Endothelial cell (in vitro differentiated cells): Measurements from ENCODE around the gene UCHL1. TPM values are rescaled to one million over a fixed set of nuclear protein-coding genes. Genes with fewer than 3 reads are reported as not detected.
"Not testable (repeated sequence)": the region's sequence is repeated elsewhere in the genome, so short reads cannot be mapped to it uniquely, and the experiment has no call there.

Source experiments
- DNase-seq: peaks from one replicate; pipeline ENCODE4 v3.0.0; 2021; ENCODE audit warnings: low spot score
- H3K27ac Mint-ChIP-seq: one replicate; pipeline ENCODE4 v1.8.0; 2021; ENCODE audit warnings: mixed read lengths, inconsistent platforms; ENCODE audit not compliant: unreplicated experiment
- H3K27me3 Mint-ChIP-seq: one replicate; pipeline ENCODE4 v1.8.0; 2021; ENCODE audit warnings: mild to moderate bottlenecking, moderate library complexity, mixed read lengths, inconsistent platforms; ENCODE audit not compliant: unreplicated experiment
- H3K36me3 Mint-ChIP-seq: one replicate; pipeline ENCODE4 v1.8.0; 2021; ENCODE audit warnings: mild to moderate bottlenecking, low read depth, mixed read lengths, inconsistent platforms; ENCODE audit not compliant: unreplicated experiment
- H3K4me1 Mint-ChIP-seq: one replicate; pipeline ENCODE4 v1.8.0; 2021; ENCODE audit warnings: mild to moderate bottlenecking, mixed read lengths, inconsistent platforms; ENCODE audit not compliant: unreplicated experiment
- H3K4me3 Mint-ChIP-seq: one replicate; pipeline ENCODE4 v1.8.0; 2021; ENCODE audit warnings: mild to moderate bottlenecking, mixed read lengths, inconsistent platforms; ENCODE audit not compliant: unreplicated experiment
- H3K9me3 Mint-ChIP-seq: one replicate; pipeline ENCODE4 v1.8.0; 2021; ENCODE audit warnings: mixed read lengths, inconsistent platforms; ENCODE audit not compliant: unreplicated experiment
- total RNA-seq: library from RNA; stranded (reverse); fragmentation: NEBNext Ultra II Directional; extraction: Animal tissue kit (Norgen Biotek cat#: 25700); gene quantifications from one replicate; pipeline ENCODE4 v1.2.1, GENCODE V29; 2021; ENCODE audit not compliant: unreplicated experiment
- TF ChIP-seq, protein P1 (sequence below): fragments of 200-600 bp; sonication (generic); IDR thresholded peaks from one replicate; pipeline ENCODE4 v1.5.0; 2021; ENCODE audit warnings: antibody characterized with exemption; ENCODE audit not compliant: unreplicated experiment

UCHL1 gene
- total RNA-seq, 1 donor from 2014 or later = 397 TPM

DNA sequence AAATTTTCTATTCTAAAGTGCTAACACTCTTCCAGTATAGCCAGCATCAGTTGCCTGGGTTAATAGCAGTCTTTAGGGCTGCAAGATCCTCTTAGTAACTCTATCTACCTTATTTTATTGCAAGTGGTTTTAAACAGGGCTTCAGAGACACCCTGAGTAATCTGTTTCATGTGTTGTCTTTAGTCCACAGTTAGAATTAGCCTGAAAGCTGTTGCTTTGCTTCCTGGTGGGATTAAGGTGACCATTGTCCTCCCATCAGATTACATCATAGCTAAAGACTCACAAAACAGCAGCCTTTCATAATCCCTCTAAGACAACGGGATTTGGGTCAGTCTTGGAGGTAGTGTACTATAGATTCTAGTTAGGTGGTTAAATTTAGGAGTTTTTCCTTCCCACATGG lies 7.5 kb downstream of the UCHL1 start:
- Mint-ChIP-seq H3K27ac (no peak overlapping the region), H3K9me3 (no peaks in the 10 kb centered on the region), H3K4me3 (no peak overlapping the region), H3K27me3 (peaks cover 3% of the 10 kb centered on the region), H3K4me1 (peaks cover 4% of the 10 kb centered on the region), H3K36me3 (peaks cover 43% of the 10 kb centered on the region)
- DNase-seq = no peak
- TF ChIP-seq, protein P1, sequence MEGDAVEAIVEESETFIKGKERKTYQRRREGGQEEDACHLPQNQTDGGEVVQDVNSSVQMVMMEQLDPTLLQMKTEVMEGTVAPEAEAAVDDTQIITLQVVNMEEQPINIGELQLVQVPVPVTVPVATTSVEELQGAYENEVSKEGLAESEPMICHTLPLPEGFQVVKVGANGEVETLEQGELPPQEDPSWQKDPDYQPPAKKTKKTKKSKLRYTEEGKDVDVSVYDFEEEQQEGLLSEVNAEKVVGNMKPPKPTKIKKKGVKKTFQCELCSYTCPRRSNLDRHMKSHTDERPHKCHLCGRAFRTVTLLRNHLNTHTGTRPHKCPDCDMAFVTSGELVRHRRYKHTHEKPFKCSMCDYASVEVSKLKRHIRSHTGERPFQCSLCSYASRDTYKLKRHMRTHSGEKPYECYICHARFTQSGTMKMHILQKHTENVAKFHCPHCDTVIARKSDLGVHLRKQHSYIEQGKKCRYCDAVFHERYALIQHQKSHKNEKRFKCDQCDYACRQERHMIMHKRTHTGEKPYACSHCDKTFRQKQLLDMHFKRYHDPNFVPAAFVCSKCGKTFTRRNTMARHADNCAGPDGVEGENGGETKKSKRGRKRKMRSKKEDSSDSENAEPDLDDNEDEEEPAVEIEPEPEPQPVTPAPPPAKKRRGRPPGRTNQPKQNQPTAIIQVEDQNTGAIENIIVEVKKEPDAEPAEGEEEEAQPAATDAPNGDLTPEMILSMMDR = no peak

- Mint-ChIP-seq H3K4me1 (peaks cover 7% of the 10 kb centered on the region), H3K27me3 (peaks cover 3% of the 10 kb centered on the region), H3K9me3 (no peaks in the 10 kb centered on the region), H3K4me3 (no peak overlapping the region), H3K27ac (no peak overlapping the region), H3K36me3 (peaks cover 30% of the 10 kb centered on the region)
- TF ChIP-seq, protein P1 = no peak
- no peak for DNase-seq
These were observed 11.3 kb downstream of the UCHL1 start for GRCh38 chr4:41267997-41268396.

DNA sequence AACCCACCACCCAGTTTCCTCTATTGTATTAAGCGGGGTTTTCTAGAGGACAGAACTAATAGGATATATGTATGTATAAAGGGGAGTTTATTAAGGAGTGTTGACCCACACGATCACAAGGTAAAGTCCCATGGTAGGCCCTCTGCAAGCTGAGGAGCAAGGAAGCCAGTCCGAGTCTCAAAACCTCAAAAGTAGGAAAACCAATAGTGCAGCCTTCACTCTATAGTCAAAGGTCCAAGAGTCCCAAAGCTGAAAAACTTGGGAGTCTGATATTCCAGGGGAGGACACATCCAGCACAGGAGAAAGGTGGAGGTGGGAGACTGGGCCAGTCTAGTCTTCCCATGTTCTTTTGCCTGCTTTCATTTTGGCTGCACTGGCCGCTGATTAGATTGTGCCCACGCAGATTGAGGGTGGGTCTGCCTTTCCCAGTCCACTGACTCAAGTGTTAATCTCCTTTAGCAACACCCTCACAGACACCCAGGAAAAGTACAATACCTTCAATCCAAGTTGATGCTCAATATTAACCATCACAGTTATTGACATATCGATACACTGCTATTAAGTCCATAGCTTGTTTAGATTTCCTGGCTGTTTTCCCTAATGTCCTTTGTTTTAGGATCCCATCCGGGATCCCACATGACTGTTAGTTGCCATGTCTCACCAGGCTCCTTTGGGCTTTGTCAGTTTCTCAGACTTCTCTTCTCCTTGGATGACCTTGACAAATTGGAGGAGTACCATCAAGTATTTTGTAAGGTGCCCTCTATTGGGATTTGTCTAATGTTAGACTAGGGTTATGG lies 12.2 kb downstream of the UCHL1 start:
- H3K27ac Mint-ChIP-seq = no peak overlapping the region
- DNase-seq = no peak
- H3K9me3 Mint-ChIP-seq = no peaks in the 10 kb centered on the region
- no peak overlapping the region for H3K4me3 Mint-ChIP-seq
- H3K36me3 Mint-ChIP-seq = peaks cover 21% of the 10 kb centered on the region
- peaks cover 3% of the 10 kb centered on the region for H3K27me3 Mint-ChIP-seq
- TF ChIP-seq, protein P1 = no peak
- H3K4me1 Mint-ChIP-seq = peaks cover 2% of the 10 kb centered on the region

DNA sequence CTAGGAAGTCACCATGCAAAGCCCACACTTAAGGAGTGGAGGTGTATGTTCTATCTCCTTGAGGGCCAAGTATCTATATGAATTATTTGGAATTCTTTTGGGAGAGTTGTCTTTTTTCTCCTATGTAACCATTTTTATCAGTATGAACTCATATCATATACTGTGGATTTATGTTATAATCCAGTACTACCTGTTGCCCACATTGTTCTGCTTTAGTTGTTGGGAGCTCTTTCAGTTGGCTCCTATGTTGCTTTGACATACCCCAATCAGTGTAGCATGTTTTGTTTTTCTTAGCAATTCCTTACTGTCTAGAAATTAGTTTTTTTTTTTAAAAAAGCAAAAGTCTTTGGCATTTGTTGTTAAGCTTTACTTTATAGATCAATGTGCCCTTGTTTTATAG lies 13.0 kb downstream of the UCHL1 start:
- Mint-ChIP-seq H3K27ac (no peak overlapping the region), H3K9me3 (no peaks in the 10 kb centered on the region), H3K4me1 (peaks cover 2% of the 10 kb centered on the region), H3K4me3 (no peak overlapping the region), H3K27me3 (peaks cover 3% of the 10 kb centered on the region), H3K36me3 (peaks cover 19% of the 10 kb centered on the region)
- TF ChIP-seq, protein P1 = no peak
- no peak for DNase-seq

- not testable (repeated sequence) for H3K27me3 Mint-ChIP-seq, H3K9me3 Mint-ChIP-seq, H3K27ac Mint-ChIP-seq, H3K4me3 Mint-ChIP-seq, H3K4me1 Mint-ChIP-seq, DNase-seq
- H3K36me3 Mint-ChIP-seq = peaks cover 15% of the 10 kb centered on the region
These were observed 19.2 kb downstream of the UCHL1 start for GRCh38 chr4:41275931-41276330.
